Stimulated activated CD4-positive, alpha-beta T cell treated with anti-CD3 and anti-CD28 coated beads, TNF-alpha, amount 100 ng/mL, for 48 hours (primary cell): ENCODE measurements around the gene PTPRA.
A peak's percentile ranks its signal among the peaks of the same experiment; 100 is the strongest.
"Not testable (repeated sequence)": the region's sequence is repeated elsewhere in the genome, so short reads cannot be mapped to it uniquely, and the experiment has no call there.

ENCODE experiments used
- DNase-seq, 3 donors: peaks; one replicate each; pipeline ENCODE4 v3.0.0-alpha.2; 2020; ENCODE audit warnings: low read depth in 3 of 3

PTPRA gene

DNA sequence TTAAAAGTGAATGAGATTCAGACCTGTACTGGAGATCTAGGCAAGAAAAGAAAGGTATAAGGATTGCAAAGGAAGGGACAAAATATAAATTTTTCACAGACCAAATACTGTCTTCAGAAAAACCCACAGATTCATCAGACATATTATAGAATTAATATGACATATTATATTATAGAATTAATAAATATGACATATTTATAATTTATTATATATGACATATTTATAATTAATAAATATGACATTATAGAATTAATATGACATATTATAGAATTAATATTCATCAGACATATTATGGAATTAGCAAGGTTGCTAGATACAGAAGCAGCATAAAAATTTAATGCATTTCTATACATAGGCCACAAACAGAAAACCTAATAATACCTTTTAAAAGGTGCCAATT lies 125.4 kb downstream of the PTPRA start:
- DNase-seq, result no peak

DNA sequence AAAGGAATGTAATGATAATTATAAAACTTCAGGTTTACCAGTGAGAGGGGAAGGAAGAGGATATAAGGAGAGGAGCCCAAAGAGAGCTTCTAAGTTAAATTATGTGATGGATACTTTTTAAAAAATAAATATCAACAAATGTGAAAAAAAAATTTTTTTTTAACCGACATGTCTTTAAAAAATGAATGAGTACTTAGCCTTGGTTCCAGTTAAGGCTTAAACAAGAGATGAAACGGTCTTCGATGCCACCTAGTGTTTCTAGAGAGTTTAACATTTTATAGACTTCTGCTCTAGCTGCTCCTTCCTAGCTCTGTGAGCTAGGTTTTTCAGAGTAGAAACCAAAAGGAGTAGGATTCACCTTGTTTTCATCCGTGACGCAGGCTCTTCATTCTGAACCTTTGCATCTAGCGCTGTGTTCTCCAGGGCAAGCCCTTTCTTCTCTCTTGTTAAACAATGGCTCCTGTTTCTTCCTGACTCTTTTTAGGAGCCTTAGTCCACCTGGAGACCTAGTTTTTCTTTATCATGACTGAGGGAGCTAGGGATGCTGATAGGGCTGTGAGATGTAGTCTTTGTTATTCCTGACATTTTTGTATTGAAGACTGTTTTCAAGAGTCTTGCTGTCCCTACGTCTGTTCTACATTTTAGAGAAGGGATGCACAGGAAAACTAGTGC lies 127.7 kb downstream of the PTPRA start:
- no peak for DNase-seq

GRCh38 chr20:3003416-3003815 lies 130.1 kb downstream of the PTPRA start:
- DNase-seq, result no peak

DNA sequence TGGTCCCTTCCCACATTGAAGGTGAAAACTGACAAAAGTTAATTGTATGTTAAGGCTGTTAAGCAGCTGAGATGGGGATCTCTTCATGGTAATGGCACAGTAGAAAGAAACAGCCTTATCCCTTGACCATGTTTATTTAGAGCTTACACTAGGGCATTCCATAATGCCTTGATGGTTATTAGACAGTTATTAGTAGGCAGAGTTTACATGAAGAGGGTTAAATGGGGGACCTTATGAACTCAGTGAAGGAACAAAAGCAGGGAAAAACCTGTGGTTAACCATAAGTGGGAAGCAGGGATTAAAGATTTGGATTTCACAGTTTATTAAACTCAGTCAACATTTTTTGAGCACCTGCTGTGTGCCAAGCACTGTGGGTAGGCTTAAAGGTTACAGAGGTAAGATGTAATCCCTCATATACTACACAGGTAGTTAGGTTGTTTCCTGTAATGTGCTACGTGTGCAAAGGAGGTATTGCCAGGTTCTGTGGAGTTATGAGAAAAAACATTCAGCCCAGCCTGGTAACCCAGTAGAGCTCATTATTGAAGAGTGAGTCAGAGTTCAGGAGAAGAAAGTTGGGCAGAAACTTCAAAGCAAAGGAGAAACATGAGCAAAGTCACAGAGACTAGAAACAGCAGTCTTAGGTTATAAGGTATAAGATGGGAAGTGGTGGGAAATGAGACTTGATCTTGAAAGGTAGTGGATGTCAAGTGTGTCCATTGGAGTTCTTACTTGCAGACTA lies 137.9 kb downstream of the PTPRA start:
- DNase-seq, result no peak

DNA sequence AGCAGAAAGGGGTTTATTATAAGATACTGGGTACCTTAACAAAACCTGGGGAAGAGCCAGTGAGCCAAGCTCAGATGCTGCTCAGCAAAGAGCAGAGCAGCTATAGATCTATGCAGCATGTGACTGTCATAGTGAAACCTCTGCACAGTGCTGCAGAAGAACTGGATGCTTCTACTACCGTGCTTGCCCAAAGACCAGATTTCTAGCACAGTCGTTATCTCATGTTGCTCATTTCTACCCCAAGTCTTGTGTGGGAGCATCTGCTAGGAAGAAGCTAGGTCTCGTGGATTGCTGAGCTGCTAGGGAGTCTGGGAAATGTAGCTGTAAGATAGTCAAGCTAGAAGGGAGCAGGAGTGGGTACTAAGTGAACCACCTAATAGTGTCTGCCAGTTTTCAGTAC lies 138.5 kb downstream of the PTPRA start:
- DNase-seq, result peak in 2 of 3 donors; percentile 19 to 36

- DNase-seq, result no peak
These were observed 140.5 kb downstream of the PTPRA start for GRCh38 chr20:3013771-3014170.

DNA sequence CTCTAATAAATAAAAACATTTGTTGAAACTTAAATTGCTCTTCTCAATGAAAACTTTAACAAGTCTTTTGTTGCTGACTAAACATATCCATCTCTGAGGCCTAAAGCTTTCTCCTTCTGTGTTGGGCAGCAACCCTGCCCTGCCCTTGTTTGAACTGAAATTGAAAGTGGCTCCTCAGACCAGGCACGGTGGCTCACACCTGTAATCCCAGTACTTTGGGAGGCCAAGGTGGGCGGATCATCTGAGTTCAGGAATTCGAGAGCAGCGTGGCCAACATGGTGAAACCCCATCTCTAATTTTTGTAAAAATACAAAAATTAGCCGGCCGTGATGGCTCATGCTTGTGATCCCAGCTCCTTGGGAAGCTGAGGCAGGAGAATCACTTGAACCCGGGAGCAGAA lies 140.9 kb downstream of the PTPRA start:
- no peak for DNase-seq

DNA sequence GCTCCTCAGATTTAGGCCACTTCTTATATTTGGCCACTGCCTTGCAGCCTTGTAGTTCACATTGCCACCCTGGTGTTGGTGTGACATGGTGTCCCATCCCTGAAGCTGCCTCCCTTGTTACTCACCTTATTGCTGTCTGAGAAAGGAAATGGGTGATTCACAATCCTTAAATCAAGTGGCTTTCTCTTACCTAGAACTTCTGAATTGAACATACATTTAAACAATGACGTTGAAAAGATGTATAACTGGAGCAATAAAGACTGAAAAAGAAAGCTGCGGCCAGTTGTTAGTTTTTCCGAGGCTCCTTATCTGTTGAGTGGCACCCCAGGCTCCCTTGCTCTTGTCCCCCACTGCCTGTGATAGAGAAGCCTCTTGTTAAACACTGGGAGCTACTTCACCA lies 141.4 kb downstream of the PTPRA start:
- peak in 2 of 3 donors; percentile 22 to 58 for DNase-seq

GRCh38 chr20:3015302-3015701 lies 142.0 kb downstream of the PTPRA start:
- not testable (repeated sequence) for DNase-seq

GRCh38 chr20:3021327-3021726 lies 148.0 kb downstream of the PTPRA start:
- no peak for DNase-seq

DNA sequence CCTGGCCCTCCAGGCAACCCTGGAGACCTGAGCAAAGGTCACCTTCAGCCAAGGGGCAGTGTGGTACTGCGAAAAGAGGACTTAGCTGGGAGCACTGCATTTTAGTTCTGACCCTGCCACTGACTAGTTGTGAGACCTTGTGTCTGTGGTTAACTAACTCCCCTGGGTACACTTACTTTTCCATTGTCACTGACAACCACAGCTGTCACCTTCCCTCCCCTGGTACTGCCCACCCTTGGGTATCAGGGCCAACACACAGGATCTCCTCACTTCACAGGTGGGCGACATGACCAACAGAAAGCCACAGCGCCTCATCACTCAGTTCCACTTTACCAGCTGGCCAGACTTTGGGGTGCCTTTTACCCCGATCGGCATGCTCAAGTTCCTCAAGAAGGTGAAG lies 148.5 kb downstream of the PTPRA start:
- no peak for DNase-seq

- DNase-seq, result not testable (repeated sequence)
These were observed 149.5 kb downstream of the PTPRA start for GRCh38 chr20:3022559-3023490.

DNA sequence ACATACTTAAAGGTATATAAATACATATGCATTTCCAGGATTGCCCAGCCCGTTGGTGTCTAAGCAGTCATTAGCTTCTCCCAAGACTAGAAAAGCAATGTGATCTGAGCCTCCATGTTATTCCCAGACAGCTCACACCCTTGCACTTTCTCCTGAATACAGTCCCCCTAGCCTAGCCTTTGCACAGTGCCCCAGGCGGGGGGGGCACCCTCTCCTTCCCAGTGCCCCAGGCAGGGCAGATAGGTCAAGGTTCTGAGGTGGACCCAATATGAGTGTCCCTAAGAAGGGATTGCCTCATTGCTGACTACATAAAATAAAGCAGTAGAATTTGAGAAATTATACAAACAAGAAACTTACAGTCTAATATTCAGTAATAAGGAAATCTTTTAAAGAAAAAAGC lies 154.7 kb downstream of the PTPRA start:
- no peak for DNase-seq

DNA sequence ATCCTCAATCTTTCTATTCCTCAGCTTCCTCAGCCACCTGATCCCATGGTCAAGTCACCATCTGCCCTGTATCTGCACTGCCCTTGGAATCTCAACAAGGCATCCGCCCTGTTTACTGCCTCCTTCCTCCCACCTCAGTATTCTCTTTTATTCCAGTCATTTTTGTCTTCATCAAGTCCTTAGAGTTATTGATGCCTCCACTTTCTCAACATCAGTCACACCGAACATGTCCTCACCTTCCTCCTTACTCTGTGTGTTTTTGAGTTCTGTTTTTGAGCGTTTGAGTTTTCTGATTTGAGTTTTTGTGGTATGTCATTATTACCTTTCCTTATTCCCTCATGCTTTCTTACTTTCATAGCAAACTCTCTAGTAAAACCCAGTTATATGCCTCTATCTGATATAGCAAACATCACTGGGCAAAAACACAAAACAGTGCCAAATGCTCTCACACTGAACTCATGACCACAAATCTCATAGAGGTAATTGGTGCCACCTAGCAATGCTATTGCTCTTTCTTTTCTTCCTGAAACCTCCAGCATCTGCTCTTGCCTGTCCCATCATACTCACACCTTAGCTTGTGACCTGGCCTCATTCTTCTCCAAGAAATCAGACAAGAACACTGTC lies 158.4 kb downstream of the PTPRA start:
- no peak for DNase-seq

GRCh38 chr20:3032624-3033023 lies 159.3 kb downstream of the PTPRA start:
- DNase-seq, result no peak

GRCh38 chr20:3037654-3038053 lies 164.4 kb downstream of the PTPRA start:
- DNase-seq, result no peak

DNA sequence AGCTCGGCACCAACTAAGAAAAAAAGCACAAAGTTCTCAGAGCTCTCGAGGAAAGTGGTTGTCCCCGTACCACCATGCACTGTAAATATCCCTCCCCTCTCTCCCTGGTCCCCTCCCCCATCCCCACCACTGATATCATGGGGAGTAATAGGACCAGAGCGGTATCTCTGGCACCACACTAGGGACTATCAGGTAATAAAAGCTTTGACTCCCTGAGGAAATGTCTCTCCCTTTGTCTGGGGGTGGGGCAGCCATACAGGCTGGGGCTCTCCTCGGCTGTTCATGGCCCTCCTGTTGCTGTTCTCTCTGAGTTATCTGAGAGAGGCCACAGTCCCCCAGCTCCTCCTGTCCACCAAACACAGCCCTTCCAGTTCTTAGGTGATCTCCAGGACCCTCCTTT lies 165.2 kb downstream of the PTPRA start:
- DNase-seq, result no peak

GRCh38 chr20:3039426-3039825 lies 166.1 kb downstream of the PTPRA start:
- no peak for DNase-seq

DNA sequence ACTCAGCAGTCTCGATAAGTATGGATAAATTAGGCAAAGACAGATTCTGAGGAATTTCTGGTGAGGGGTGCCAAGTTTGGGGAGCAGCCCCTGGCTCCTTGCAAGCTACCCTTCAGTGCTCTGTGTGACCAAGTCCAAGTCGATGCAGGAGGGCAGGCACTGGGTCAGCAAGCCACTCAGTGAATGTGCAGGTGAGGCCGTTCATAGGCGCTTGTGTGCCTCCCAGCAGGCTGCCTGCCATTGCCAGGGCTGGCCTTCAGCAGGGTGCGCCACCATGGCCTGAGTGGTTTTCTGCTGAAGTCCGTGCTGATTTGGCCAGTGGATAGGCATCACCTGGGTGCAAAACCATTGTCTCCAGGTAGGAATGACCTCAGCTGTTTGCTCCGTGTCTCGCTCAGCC lies 166.8 kb downstream of the PTPRA start:
- no peak for DNase-seq

DNA sequence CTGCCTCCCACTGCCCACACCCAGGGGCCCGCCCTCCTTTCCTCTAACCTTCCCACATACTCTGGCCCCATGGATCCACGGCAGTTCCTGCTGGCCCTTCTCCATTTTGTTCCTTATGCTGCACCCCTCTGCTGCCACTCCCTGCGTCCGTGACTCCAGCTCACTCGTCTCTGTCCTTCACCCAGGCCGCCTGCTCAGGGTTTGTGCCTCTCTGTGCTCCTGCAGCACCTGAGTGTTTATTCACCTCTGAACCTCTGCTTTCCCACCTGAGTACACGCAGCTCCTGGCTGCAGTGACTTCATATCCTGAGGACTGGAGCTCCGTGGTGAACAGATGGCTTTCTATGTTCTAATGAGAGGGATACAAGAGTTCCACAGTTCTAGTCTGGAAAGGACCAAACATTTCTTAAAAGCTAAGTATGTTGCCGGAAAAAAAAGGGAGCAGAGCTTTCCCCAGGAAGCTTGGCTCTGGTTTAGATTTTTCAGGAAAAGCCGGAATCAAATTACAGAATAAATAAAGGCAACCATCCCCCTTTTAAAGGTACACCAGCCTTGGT lies 168.7 kb downstream of the PTPRA start:
- no peak for DNase-seq

- no peak for DNase-seq
These were observed 169.3 kb downstream of the PTPRA start for GRCh38 chr20:3042625-3043024.

DNA sequence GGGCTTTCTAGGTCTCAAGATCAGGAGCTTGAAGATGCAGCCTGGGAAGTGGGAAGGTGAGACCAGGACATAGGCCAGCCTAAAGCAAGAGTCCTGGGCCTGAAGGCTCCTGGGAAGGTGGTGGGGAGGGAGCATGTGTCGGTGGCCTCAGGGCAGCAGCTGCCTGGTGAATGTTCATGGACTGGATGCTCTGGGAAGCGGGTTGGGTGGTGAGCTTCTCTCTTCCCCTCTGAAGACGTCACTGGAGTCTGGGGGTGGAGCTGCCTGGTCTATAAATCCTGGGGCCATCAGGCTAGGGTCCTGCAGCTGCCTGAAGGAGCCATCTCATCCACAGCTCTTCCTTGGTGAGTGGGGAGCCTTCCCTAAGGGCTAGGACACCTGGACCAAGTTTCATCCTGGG lies 170.0 kb downstream of the PTPRA start, which contains the start of gene GNRH2:
Gene GNRH2 (plus strand): TSS at position 301 of the 400 bp plus-strand sequence. CDS start 793 bp downstream, outside the sequence.
- no peak for DNase-seq
